ENCODE results near the gene ARHGEF33.

DNA sequence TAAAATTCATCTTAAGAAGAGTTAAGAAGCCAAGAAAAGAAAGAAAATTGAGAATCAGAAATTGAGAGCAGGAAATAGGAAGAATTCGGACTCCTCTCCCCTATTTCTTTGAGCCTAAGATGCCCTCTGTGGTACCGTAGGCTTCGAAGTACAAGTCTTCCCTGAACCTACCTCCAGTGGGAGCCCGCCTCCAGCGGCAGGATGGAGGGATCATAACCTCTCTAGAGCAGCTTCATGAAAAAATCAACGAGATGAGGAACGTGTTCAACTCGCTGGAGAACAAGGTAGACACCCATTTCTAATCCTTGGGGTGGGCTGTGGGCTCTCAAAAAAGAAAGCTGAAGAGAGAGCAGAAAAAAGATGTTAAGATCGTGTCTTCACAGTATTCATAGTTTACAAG lies 36.3 kb downstream of the ARHGEF33 start:
- TF ChIP-seq, protein P1, sequence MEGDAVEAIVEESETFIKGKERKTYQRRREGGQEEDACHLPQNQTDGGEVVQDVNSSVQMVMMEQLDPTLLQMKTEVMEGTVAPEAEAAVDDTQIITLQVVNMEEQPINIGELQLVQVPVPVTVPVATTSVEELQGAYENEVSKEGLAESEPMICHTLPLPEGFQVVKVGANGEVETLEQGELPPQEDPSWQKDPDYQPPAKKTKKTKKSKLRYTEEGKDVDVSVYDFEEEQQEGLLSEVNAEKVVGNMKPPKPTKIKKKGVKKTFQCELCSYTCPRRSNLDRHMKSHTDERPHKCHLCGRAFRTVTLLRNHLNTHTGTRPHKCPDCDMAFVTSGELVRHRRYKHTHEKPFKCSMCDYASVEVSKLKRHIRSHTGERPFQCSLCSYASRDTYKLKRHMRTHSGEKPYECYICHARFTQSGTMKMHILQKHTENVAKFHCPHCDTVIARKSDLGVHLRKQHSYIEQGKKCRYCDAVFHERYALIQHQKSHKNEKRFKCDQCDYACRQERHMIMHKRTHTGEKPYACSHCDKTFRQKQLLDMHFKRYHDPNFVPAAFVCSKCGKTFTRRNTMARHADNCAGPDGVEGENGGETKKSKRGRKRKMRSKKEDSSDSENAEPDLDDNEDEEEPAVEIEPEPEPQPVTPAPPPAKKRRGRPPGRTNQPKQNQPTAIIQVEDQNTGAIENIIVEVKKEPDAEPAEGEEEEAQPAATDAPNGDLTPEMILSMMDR (IDR thresholded peaks at IDR 0.05; ENCODE audit: insufficient read depth, low read depth, low read length) = no peak
- no peak for TF ChIP-seq EZH2 (IDR thresholded peaks at IDR 0.05; ENCODE audit: insufficient read depth, low read length)

All from astrocyte (in vitro differentiated cells and primary cell).